A549 (cell line): Measurements from ENCODE around the gene SLC23A2. TPM values are rescaled to one million over a fixed set of nuclear protein-coding genes. Genes with fewer than 3 reads are reported as not detected.

Experiments
- ATAC-seq, 2 experiments: fragments of 200-7000 bp in 1 of 2; fragments of >200 bp in 1 of 2; cut with Nextera tagmentation in 1 of 2; cut with Tn5 transposase in 1 of 2; 3 replicates each; pipeline versions ENCODE4 v1.8.0 to v1.9.1; 2018 to 2020; ENCODE audit warnings: mild to moderate bottlenecking in 1 of 2, moderate library complexity in 1 of 2
- CTCF ChIA-PET: fragments of 300-600 bp; sonication (Branson Sonifier 250); formaldehyde crosslinking; extraction: SDS; loops from one replicate; lab custom pipeline; 2021; ENCODE audit warnings: antibody characterized with exemption, inconsistent platforms; lab: Yijun Ruan, JAX
- POLR2A ChIA-PET: fragments of 350-600 bp; formaldehyde crosslinking; extraction: SDS; loops from one replicate; lab custom pipeline; 2021; ENCODE audit warnings: antibody characterized with exemption, inconsistent platforms; lab: Yijun Ruan, JAX
- DNase-seq, 2 experiments: peaks; one replicate each; pipeline versions ENCODE4 v3.0.0 to v3.0.0-alpha.2; 2011 to 2016; ENCODE audit warnings: low read depth in 1 of 2, low spot score in 1 of 2
- FAIRE-seq: peaks from 2 replicates; lab custom pipeline; 2011; peaks lifted over from hg19 to GRCh38; lab: Jason Lieb, UNC
- H3K27ac ChIP-seq, 2 experiments: fragments of >200 bp; sonication (Bioruptor Twin); formaldehyde crosslinking; 3 replicates each; pipeline ENCODE4 v1.5.1; 2016 to 2017
- H3K4me1 ChIP-seq: fragments of >200 bp; sonication (Bioruptor Twin); formaldehyde crosslinking; 3 replicates; pipeline ENCODE4 v1.6.1; 2016
- H3K4me2 ChIP-seq: fragments of >200 bp; sonication (Bioruptor Twin); formaldehyde crosslinking; 3 replicates; pipeline ENCODE4 v1.6.1; 2016
- H3K4me3 ChIP-seq: fragments of >200 bp; sonication (Bioruptor Twin); formaldehyde crosslinking; 3 replicates; pipeline ENCODE4 v1.5.1; 2016
- H3K9me3 ChIP-seq: fragments of >200 bp; sonication (Bioruptor Twin); formaldehyde crosslinking; 3 replicates; pipeline ENCODE4 v1.6.1; 2016
- CEBPB ChIP-seq, 2 experiments: fragments of >200 bp in 1 of 2; sonication (Bioruptor Twin) in 1 of 2; formaldehyde crosslinking in 1 of 2; IDR thresholded peaks; 2 replicates each; pipeline ENCODE4 v1.6.1; 2012 to 2016
- CHD2 ChIP-seq: fragments of 150-350 bp; IDR thresholded peaks from 2 replicates; pipeline ENCODE4 v1.6.1; 2014; ENCODE audit warnings: low read length; ENCODE audit not compliant: partially characterized antibody
- CHD4 ChIP-seq: fragments of 200-600 bp; sonication (generic); IDR thresholded peaks from 2 replicates; pipeline ENCODE4 v1.6.1; 2016; ENCODE audit warnings: antibody characterized with exemption, mild to moderate bottlenecking, borderline replicate concordance
- EP300 ChIP-seq, 2 experiments: fragments of >200 bp; sonication (Bioruptor Twin); formaldehyde crosslinking; IDR thresholded peaks; 2 replicates in 1 of 2; 3 replicates in 1 of 2; pipeline ENCODE4 v1.6.1; 2016 to 2017
- ESRRA ChIP-seq: fragments of 150-350 bp; IDR thresholded peaks from 2 replicates; pipeline ENCODE4 v1.6.1; 2014; ENCODE audit warnings: mild to moderate bottlenecking, low read length, borderline replicate concordance
- HEYL ChIP-seq: fragments of 250-450 bp; sonication (Bioruptor Pico); IDR thresholded peaks from 2 replicates; pipeline ENCODE4 v1.8.0; 2021; ENCODE audit warnings: mild to moderate bottlenecking, moderate library complexity
- HOXB13 ChIP-seq: fragments of 250-450 bp; sonication (Bioruptor Pico); IDR thresholded peaks from 2 replicates; pipeline ENCODE4 v1.5.0; 2020; ENCODE audit warnings: low read depth, mild to moderate bottlenecking, moderate library complexity
- HOXB5 ChIP-seq: fragments of 250-450 bp; sonication (Bioruptor Pico); IDR thresholded peaks from 2 replicates; pipeline ENCODE4 v1.5.0; 2020; ENCODE audit warnings: mild to moderate bottlenecking, moderate library complexity
- JUN ChIP-seq, 2 experiments: fragments of >200 bp; sonication (Bioruptor Twin); formaldehyde crosslinking; IDR thresholded peaks; 2 replicates in 1 of 2; 3 replicates in 1 of 2; pipeline ENCODE4 v1.6.1; 2016 to 2017
- JUNB ChIP-seq: fragments of >200 bp; sonication (Bioruptor Twin); formaldehyde crosslinking; IDR thresholded peaks from 2 replicates; pipeline ENCODE4 v1.6.1; 2016
- KDM1A ChIP-seq: fragments of 200-600 bp; sonication (generic); IDR thresholded peaks from 2 replicates; pipeline ENCODE4 v1.6.1; 2016; ENCODE audit warnings: low read depth, mild to moderate bottlenecking
- MYC ChIP-seq: IDR thresholded peaks from 2 replicates; pipeline ENCODE4 v1.6.1; 2012; ENCODE audit warnings: mild to moderate bottlenecking, inconsistent platforms, low read length, improper control_type of control experiment, borderline replicate concordance
- POLR2AphosphoS2 ChIP-seq: conservative IDR thresholded peaks from 2 replicates; pipeline ENCODE4 v1.6.1; 2012; ENCODE audit warnings: low read length, improper control_type of control experiment, inconsistent platforms
- RCOR1 ChIP-seq: fragments of 150-350 bp; IDR thresholded peaks from 2 replicates; pipeline ENCODE4 v1.6.1; 2014; ENCODE audit warnings: antibody characterized with exemption, low read length, low read depth
- RFX5 ChIP-seq: fragments of 450-650 bp; IDR thresholded peaks from 2 replicates; pipeline ENCODE4 v1.7.1; 2014; ENCODE audit warnings: antibody characterized with exemption, mild to moderate bottlenecking, moderate library complexity
- TFCP2L1 ChIP-seq: fragments of 250-450 bp; sonication (Bioruptor Pico); IDR thresholded peaks from 2 replicates; pipeline ENCODE4 v1.5.0; 2021; ENCODE audit warnings: mild to moderate bottlenecking
- TP53 ChIP-seq: fragments of 250-450 bp; sonication (Bioruptor Pico); IDR thresholded peaks from 2 replicates; pipeline ENCODE4 v1.5.0; 2021; ENCODE audit warnings: mild to moderate bottlenecking, moderate library complexity
- ZC3H11A ChIP-seq: fragments of 450-650 bp; IDR thresholded peaks from 2 replicates; pipeline ENCODE4 v1.6.1; 2014; ENCODE audit warnings: antibody characterized with exemption, mild to moderate bottlenecking
- ZSCAN20 ChIP-seq: fragments of 250-450 bp; sonication (Bioruptor Pico); IDR thresholded peaks from 2 replicates; pipeline ENCODE4 v1.8.0; 2022; ENCODE audit warnings: mild to moderate bottlenecking, moderate library complexity
- WGBS: methylation state at CpG from one replicate; pipeline ENCODE4 v1.1.6; 2017; ENCODE audit errors: missing lambda C conversion rate; 5-methylcytosine and 5-hydroxymethylcytosine counted together
- polyA plus RNA-seq, 4 experiments: library from polyadenylated mRNA; depleted of rRNA in 3 of 4; stranded (reverse); fragments of >200 nt; fragmentation: RNase III in 1 of 4; extraction: RNeasy Plus Mini Kit Qiagen cat#74134 plus additional on column Dnase treatment in 1 of 4; gene quantifications; 2 replicates in 3 of 4; 3 replicates in 1 of 4; pipeline ENCODE4 v1.2.3, GENCODE V29; 2011 to 2017
- TF ChIP-seq, protein P1 (sequence below): IDR thresholded peaks from 2 replicates; pipeline ENCODE4 v1.6.1; 2012
- TF ChIP-seq, protein P2 (sequence below): fragments of 250-450 bp; sonication (Bioruptor Pico); IDR thresholded peaks from 2 replicates; pipeline ENCODE4 v1.5.0; 2021; ENCODE audit warnings: mild to moderate bottlenecking, moderate library complexity, borderline replicate concordance
- TF ChIP-seq, protein P3 (sequence below): fragments of 250-450 bp; sonication (Bioruptor Pico); IDR thresholded peaks from 2 replicates; pipeline ENCODE4 v1.5.0; 2020; ENCODE audit warnings: low read depth, mild to moderate bottlenecking, moderate library complexity

Gene SLC23A2
- polyA plus RNA-seq, 2 of the 4 experiments (the other 2 are of a cell fraction) = 13.1 to 47.8 TPM

DNA sequence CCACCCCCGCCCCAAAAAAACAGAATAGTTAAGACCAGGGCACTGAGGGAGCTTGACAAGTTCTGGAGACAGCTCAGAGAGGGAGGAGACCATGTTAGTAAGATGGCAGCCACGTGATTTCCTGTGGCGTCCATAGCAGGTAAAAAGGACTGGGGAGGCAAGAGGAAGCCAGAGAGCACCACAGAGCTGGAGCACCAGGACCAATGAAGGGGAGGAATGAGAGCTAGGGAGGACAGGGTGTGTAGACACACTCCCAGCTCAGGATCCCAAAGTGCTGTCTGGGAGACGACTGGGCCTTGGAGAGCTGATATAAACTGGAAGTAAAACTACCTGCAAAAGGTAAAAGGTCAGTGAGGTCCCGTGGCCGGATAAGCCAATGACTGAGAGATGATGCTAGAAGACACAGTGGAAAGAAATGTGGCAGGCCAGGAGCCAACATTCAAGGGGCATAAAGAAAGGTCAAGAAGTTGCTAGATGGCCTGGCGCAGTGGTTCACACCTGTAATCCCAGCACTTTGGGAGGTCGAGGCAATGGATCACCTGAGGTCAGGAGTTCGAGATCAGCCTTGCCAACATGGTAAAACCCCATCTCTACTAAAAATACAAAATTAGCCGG is 39.0 kb downstream of the SLC23A2 start:
- 82% methylated on average over 10 of the region's 10 CpGs for WGBS
- CTCF ChIA-PET = interaction anchor here (0.6 to 2.2 kb wide), 4 partner anchors 12 to 222 kb away, joined by 3 to 9 read pairs (median 6); no protein-coding TSS in a partner anchor
- peaks cover 68% of the 10 kb centered on the region for H3K4me1 ChIP-seq
- ATAC-seq (no peak), DNase-seq (no peak), FAIRE-seq (no peak)
- no peak for TF ChIP-seq CHD2
- no peak for TF ChIP-seq ESRRA
- no peak for TF ChIP-seq ZSCAN20 (CRISPR knock-in tag)
- TF ChIP-seq HOXB13 = no peak
- no peak for TF ChIP-seq KDM1A
- TF ChIP-seq, protein P1, sequence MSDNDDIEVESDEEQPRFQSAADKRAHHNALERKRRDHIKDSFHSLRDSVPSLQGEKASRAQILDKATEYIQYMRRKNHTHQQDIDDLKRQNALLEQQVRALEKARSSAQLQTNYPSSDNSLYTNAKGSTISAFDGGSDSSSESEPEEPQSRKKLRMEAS = no peak
- no peak for TF ChIP-seq MYC
- TF ChIP-seq CHD4 = no peak
- no peak for TF ChIP-seq HOXB5 (CRISPR knock-in tag)
- no peak; a peak in 1 of 5 replicates for TF ChIP-seq JUN (IDR thresholded peaks at IDR 0.05)
- peak overlapping the region; percentile 69 to 76 for H3K27ac ChIP-seq
- no peak overlapping the region for H3K4me3 ChIP-seq
- POLR2A ChIA-PET = no interaction called here
- H3K4me2 ChIP-seq = peak overlapping the region; percentile 19
- H3K9me3 ChIP-seq = no peaks in the 10 kb centered on the region; the same call in 2 of the 3 replicates

DNA sequence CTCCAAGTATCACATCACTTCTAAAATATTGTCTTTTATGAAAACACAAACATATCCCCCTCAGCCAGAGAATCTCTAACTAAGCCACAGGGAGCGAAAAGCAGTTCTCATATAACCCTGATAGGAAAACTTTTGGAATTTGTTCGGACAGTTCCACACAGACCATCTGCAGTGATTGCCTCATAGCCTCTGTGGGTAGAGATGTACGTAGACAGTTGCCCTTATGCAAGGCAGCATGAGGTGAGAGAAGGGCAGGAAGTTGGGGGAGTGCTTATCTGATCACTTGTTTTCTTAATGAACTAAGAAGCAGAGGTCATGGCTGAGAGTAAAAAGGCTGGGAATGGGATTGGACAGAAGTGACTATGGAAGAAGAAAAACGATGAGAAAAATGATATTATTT is 39.6 kb downstream of the SLC23A2 start:
- CTCF ChIA-PET = interaction anchor here (2.1 to 2.2 kb wide), 2 partner anchors 12 to 221 kb away, joined by 9 read pairs; no protein-coding TSS in a partner anchor
- H3K9me3 ChIP-seq = no peaks in the 10 kb centered on the region; the same call in 2 of the 3 replicates
- ATAC-seq (peak; percentile 56 to 61; a peak in 4 of 6 replicates), FAIRE-seq (no peak)
- H3K4me1 ChIP-seq = peaks cover 62% of the 10 kb centered on the region
- H3K27ac ChIP-seq = peak overlapping the region; percentile 69 to 76
- POLR2A ChIA-PET = no interaction called here
- H3K4me3 ChIP-seq = no peak overlapping the region
- TF ChIP-seq, protein P2, sequence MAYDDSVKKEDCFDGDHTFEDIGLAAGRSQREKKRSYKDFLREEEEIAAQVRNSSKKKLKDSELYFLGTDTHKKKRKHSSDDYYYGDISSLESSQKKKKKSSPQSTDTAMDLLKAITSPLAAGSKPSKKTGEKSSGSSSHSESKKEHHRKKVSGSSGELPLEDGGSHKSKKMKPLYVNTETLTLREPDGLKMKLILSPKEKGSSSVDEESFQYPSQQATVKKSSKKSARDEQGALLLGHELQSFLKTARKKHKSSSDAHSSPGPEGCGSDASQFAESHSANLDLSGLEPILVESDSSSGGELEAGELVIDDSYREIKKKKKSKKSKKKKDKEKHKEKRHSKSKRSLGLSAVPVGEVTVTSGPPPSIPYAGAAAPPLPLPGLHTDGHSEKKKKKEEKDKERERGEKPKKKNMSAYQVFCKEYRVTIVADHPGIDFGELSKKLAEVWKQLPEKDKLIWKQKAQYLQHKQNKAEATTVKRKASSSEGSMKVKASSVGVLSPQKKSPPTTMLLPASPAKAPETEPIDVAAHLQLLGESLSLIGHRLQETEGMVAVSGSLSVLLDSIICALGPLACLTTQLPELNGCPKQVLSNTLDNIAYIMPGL = no peak
- no peak for TF ChIP-seq TFCP2L1 (CRISPR knock-in tag)
- peak; percentile 66 to 75; a peak in 3 of 5 replicates for TF ChIP-seq EP300 (IDR thresholded peaks at IDR 0.05)
- peak in 1 of 2 experiments; percentile 75; a peak in 1 of 4 replicates for TF ChIP-seq CEBPB (IDR thresholded peaks at IDR 0.05)
- TF ChIP-seq JUNB = no peak
- TF ChIP-seq, all 56 proteins: peak for 2
- DNase-seq = peak in 1 of 2 experiments; percentile 74
- WGBS = 69% methylated on average over 4 of the region's 4 CpGs
- H3K4me2 ChIP-seq = peak overlapping the region; percentile 19

DNA sequence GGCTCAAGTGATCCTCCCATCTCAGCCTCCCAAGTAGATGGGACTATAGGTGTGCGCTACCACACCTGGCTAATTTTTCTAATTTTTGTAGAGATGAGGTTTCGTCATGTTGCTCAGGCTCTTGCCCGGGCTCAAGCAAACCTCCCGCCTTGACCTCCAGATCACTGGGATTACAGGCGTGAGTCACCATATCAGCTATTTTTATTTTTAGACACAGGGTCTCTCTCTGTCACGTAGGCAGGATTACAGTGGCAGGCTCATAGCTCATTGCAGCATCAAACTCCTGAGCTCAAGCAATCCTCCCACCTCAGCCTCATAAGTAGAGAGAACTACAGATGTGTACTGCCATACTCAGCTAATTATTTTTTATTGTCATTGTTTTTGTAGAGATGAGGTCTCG is 41.7 kb downstream of the SLC23A2 start:
- WGBS = 87% methylated on average over 7 of the region's 7 CpGs
- Histone ChIP-seq H3K4me3 (no peak overlapping the region), H3K27ac (peak overlapping the region; percentile 69 to 76; a peak in 5 of 6 replicates), H3K9me3 (no peaks in the 10 kb centered on the region; the same call in 2 of the 3 replicates), H3K4me2 (no peak overlapping the region), H3K4me1 (peaks cover 41% of the 10 kb centered on the region)
- FAIRE-seq (no peak), DNase-seq (no peak), ATAC-seq (no peak)
- TF ChIP-seq CHD2 (no peak), POLR2AphosphoS2 (no peak), JUNB (no peak), TP53 (CRISPR knock-in tag) (no peak), KDM1A (no peak), RCOR1 (no peak), HEYL (CRISPR knock-in tag) (no peak), ZC3H11A (no peak), RFX5 (no peak)
- TF ChIP-seq, protein P3, sequence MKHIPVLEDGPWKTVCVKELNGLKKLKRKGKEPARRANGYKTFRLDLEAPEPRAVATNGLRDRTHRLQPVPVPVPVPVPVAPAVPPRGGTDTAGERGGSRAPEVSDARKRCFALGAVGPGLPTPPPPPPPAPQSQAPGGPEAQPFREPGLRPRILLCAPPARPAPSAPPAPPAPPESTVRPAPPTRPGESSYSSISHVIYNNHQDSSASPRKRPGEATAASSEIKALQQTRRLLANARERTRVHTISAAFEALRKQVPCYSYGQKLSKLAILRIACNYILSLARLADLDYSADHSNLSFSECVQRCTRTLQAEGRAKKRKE (CRISPR knock-in tag) = no peak
- ChIA-PET POLR2A (no interaction called here), CTCF (interaction anchor here (0.7 to 2.8 kb wide), 7 partner anchors 10 to 1066 kb away, joined by 3 to 18 read pairs (median 3); no protein-coding TSS in a partner anchor)
